GM11168 (cell line): Measurements from ENCODE around the gene PLCB3.

ENCODE experiments used
- in situ Hi-C: fragments of 300-500 bp; cut with MboI; formaldehyde crosslinking; loops from one replicate; pipeline ENCODE4 v1.12.0; 2022; ENCODE audit warnings: low sequenced_read_pairs; ENCODE audit not compliant: unreplicated experiment

The PLCB3 gene

DNA sequence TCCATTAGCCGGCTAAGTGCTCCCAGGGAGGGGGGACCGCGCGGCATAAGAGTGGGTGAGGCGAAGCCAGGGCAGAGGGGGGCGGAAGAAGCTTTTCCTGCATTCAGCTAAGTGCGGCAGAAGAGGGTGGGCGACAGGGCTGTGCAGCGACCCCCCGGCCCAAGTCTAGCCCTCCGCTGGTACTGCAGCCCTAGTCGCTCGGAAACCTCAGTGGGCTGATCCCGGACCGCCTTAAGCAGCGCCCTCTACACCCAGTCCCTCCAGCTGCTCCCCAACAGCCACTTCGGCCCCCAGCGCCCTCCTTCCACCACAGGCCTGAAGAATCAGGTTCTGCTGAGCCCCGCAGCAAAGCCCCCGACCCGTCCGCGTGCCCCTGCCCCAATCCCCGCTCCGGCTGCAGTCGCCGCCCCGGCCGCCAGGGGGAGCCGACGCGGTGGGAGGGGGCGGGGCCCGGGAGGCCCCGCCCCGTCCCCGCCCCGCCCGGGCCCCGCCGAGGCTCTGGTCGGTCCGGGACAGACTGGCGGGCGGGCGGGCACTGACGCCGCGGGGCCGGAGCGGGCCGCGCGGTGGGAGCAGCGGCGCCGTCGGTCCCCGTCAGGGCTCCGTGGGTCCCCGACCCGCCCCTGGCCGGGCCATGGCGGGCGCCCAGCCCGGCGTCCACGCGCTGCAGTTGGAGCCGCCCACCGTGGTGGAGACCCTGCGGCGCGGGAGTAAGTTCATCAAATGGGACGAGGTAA, at the start of gene PLCB3:
Gene PLCB3 (plus strand): TSS at position 515 of the 737 bp plus-strand sequence. CDS start 120 bp downstream, at position 635.
- in situ Hi-C loops: no loop called here

- in situ Hi-C loops: no loop called here
Measured at GRCh38 chr11:64201543-64201942, 49.8 kb upstream of the PLCB3 start.

GRCh38 chr11:64202992-64203391, 48.3 kb upstream of the PLCB3 start:
- in situ Hi-C loops: no loop called here

DNA sequence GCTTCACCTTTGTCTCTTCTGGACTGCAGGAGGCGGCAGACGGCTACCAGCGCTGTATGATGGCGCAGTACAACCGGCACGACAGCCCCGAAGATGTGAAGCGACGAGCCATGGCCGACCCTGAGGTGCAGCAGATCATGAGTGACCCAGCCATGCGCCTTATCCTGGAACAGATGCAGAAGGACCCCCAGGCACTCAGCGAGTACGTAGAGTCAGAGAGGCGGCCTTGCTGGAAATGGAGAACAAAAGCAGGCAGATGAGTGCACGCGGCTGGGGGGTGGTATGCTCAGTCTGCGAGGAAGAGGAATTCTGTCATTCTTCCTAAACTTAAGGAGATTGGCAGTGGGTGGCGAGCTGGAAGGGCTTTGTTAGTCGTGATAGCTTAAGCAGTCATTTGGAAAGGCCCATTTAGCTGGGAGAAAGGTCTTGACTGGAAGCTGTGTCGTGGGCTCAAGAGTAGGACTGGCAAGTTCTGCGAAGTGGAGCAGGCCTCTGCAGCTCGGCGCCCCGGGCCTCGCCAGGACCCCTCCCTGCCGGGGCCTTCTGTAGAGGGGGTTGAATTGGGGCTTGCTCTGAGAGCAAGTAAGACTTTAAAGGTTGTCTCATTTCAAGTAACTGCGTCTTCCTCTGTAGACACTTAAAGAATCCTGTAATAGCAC, 47.8 kb upstream of the PLCB3 start:
- in situ Hi-C loops: no loop called here

- in situ Hi-C loops: no loop called here
Measured at GRCh38 chr11:64204080-64204440, 47.3 kb upstream of the PLCB3 start.

DNA sequence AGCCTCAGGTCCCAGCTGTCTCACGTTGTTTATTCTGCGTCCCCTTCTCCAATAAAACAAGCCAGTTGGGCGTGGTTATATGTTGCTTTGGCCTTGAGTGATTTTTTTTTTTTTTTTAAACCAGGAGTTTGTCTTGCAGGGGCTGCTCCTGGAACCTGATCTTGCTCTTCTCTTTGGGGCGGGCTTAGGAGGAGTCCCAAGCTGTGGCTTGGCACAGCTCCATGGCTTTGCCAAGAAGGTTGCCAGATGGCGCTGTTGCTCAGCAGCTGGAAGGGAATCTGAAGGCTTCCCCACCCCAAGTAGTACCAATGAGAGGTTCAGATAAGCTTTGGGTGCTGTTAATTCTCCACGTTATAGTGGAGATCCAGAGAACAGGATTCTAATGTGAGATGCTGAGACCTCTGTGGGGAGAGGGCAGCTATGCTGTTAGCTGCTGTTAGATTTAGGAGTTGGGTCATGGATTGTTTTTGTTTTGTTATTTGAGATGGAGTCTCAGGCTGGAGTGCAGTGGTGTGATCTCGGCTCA, 46.8 kb upstream of the PLCB3 start:
- in situ Hi-C loops: no loop called here

- in situ Hi-C loops: no loop called here
Measured at GRCh38 chr11:64206457-64207255, 44.7 kb upstream of the PLCB3 start, which contains the start of gene FERMT3. Gene FERMT3 (plus strand): TSS chr11:64206721. CDS start chr11:64207365, 644 bp downstream.

DNA sequence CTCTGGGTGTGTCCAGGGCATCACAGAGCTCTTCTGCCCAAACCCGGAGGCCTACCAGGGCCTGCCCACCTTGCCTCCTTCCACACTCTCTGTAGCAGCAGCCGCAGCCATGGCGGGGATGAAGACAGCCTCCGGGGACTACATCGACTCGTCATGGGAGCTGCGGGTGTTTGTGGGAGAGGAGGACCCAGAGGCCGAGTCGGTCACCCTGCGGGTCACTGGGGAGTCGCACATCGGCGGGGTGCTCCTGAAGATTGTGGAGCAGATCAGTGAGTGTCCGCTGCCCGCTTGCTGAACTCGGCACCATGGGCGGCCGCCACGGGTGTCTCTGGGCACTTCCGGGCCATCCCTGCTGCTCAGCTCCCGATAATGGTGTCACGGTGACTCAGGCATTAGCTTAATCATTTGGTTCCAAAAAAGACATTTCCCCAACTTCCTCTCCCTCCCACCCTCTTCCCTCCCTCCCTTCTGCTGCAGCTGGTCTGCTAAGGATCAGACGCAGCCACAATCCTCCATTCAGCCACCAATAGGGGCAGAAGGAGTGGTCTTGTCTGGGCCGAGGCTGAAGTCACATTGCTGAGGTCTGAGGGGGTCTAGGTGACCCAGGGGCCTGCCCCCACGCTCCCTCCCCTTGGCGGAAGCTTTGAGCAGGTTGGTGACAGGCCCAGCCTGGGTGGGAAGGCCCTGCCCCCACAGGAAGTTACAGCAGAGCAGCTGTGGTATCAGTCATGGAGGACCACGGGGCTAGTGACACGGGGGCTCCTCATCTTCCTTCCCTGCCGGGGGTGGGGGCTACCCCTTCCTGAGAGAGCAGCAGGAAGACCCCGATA, 43.9 kb upstream of the PLCB3 start:
- in situ Hi-C loops: no loop called here

GRCh38 chr11:64208086-64208795, 43.1 kb upstream of the PLCB3 start:
- in situ Hi-C loops: no loop called here

- in situ Hi-C loops: no loop called here
Measured at GRCh38 chr11:64208796-64209562, 42.4 kb upstream of the PLCB3 start.

DNA sequence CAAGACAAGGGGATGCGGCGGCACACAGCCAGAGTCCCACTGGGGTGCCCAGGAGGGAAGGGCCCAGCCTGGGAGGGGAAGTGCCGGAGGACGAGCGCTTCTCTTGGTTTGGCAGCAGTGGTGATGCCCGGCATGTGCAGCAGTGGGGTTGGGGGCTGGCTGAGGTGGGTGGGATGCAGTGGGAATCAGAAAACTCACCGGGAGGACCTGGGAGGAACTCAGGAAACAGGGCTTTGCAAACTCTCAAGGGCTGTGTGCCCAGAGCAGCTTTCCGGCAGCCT, 41.8 kb upstream of the PLCB3 start:
- in situ Hi-C loops: no loop called here

DNA sequence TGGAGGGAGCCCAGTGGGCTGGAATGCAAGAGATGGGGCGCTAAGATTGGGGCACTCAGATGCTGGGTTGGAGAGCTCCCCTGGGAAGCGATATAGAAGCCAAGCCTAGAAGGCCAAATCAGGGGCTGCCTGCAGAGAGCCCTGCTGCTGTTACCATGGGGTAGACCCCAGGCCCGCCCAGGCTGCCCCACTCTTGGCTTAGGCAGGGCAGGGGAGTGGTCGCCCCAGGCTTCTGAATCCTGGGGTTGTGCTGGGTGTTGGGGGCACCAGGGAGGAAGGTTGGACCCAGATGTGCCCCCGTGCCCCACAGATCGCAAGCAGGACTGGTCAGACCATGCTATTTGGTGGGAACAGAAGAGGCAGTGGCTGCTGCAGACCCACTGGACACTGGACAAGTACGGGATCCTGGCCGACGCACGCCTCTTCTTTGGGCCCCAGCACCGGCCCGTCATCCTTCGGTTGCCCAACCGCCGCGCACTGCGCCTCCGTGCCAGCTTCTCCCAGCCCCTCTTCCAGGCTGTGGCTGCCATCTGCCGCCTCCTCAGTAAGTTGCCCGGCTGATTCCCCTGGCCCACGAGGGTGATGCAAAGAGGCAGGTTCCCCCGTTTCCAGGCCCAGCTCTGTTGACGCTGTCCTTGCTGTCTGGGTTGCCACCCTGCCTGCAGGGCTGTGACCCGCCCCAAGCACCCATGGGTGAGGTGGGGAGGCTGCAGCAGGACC, 40.9 kb upstream of the PLCB3 start:
- in situ Hi-C loops: no loop called here

DNA sequence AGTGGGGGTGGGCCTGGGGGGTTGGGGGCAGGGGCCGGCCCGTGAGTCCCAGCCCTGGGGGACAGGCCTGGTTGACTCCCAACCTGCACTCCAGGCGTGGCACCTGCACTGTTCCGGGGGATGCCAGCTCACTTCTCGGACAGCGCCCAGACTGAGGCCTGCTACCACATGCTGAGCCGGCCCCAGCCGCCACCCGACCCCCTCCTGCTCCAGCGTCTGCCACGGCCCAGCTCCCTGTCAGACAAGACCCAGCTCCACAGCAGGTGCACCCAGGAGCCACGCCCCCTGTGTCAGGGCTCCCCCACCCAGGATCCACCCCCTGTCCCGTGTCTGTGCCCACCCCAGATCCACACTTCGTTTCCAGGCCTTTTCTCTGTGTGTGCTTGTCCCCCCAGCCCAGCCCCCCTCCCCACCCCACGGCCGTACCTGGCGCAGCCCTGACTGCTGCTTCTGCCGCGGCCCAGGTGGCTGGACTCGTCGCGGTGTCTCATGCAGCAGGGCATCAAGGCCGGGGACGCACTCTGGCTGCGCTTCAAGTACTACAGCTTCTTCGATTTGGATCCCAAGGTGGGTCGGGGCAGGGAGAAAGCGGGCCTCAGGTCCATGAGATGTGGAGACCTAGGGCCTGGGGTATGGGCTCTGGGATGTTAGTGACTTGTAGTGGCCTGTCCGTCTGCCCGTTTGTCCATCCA, 40.0 kb upstream of the PLCB3 start:
- in situ Hi-C loops: no loop called here

DNA sequence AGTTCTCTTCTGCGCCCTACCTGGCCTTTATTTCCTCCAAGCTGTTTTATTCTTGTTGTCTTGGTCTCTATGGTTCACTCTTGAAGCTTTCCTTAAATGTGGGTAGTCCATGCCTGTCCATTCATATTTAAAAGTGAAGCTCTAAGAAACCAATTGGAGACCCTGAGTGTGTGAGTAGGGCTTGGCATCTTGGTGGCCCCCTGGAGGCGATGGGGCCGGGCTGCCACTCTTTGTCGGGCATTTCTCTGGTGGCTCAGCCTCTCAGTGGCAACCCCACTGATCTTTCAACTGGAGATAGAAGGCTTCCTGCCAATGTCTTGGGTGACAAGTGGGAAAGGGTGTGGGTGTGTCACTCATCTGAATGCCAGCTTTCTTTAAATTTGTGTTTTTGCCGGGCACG, 34.5 kb upstream of the PLCB3 start:
- in situ Hi-C loops: no loop called here

DNA sequence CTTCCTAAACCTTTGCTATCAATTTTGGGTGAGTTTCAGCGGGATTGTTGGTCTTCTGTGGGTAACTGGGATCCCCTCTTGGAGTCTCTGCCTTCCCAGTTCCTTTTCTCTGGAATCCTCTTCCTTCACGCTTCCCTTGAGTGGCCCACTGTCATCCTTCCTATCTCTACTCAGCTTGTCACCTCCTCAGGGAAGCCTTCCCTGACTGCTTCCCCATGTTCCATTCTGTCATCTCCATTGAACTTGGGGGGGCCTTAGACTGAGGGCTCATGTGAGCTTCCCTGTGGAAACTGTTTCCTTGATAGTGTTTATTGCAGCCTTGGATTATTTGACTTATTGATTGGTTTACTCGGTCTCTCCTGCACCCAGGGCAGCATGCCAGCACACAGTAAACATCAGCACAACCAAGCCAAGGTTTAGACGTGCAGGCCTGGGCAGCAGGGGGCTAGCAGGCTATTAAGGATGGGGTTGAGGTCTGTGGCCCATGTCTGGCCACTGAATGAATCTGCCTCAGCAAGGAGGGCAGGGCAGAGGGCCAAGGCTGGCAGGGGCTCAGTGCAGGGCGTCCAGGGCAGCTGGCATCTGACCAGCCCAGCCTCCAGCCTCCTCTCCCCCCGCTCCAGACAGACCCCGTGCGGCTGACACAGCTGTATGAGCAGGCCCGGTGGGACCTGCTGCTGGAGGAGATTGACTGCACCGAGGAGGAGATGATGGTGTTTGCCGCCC, 32.5 kb upstream of the PLCB3 start:
- in situ Hi-C loops: no loop called here

DNA sequence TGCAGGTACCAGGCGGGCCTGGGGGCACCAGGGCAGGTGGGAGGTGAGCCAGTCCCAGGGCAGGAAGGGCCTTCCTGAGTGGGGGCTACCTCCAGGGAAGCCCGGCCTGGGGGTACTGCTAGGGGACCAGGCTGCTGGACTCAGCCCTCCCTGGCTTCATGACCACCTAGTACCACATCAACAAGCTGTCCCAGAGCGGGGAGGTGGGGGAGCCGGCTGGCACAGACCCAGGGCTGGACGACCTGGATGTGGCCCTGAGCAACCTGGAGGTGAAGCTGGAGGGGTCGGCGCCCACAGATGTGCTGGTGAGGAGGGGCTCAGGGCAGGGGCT, 32.0 kb upstream of the PLCB3 start:
- in situ Hi-C loops: no loop called here

DNA sequence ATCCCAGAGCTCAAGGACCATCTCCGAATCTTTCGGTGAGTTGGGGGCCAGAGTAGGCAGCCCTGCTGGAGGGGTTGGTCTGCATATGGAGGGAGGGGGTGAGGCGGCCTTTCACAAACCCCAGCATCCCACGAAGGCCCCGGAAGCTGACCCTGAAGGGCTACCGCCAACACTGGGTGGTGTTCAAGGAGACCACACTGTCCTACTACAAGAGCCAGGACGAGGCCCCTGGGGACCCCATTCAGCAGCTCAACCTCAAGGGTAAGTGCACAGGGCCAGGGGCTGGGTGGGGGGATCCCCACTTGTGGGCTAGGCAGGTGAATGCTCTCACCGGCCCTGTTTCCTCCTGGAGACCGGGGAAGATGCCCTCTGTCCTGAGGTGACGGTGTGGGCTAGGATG, 31.6 kb upstream of the PLCB3 start:
- in situ Hi-C loops: no loop called here
